GM10847 (cell line): ENCODE results near the gene QPRT.

Experiments
- POLR2A ChIP-seq: IDR thresholded peaks from 2 replicates; pipeline ENCODE4 v1.6.1; 2011; ENCODE audit not compliant: insufficient read length; ENCODE audit errors: extremely low read depth

Gene QPRT

DNA sequence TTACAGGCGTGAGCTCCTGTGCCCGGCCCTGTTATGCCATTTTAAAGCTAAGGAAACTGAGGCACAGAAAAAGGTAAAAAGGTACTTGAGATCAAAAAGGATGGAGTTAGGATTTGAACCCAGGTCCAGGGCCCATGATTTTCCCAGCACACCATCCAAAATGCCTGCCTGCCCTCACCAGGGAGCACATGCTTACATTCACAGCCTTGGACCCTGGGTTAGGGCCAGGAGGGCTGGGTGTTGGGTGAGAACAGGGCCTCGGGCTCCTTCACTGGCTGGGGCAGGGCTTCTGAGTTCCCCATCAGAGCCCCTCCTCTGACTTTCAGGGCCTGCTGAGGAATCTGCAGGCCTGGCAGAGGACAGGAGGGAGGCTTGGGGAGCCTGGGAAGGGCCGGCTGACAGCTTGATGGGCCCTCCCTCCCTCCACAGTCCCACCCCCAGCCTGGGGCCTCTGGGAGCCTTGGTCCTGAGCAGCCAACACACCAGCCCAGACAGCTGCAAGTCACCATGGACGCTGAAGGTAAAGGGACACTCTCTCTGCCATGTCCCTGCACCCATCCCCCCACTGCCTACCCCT, at the start of gene QPRT:
Gene QPRT, plus strand, starts transcription at position 490 of the 577 bp plus-strand sequence. Its CDS starts 18 bp downstream, at position 508.
- TF ChIP-seq POLR2A = no peak

DNA sequence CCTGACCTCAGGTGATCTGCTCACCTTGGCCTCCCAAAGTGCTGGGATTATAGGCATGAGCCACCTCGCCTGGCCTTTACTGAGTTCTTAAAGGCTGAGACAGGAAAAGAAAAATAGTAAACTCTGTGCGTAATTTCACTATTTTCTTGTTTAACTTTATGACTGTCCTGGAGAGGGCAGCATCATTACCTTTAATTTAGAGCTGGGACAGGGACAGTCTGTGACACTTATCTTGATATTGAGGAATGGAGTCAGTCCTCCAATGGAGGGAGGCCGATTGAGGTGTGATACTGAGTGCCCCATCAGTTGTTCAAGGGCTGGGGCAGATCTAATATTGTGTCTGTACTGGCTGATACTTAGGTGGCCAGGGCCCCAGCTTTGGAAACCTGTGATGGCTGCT, 37.4 kb upstream of the QPRT start:
- TF ChIP-seq POLR2A = no peak

DNA sequence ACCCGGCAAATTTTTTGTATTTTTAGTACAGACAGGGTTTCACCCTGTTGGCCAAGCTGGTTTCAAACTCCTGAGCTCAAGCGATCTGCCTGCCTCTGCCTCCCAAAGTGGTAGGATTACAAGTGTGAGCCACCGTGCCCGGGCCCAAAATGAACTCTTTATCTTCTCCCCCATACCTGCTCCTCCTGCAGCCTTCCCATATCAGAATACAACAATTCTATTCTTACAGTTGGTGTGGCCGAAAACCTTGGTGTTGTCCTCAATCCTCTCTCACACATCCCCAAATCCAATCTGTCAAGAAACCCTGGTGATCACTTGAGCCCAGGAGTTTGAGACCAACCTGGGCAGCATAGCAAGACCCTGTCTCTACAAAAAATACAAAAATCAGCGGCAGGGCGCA, 35.4 kb upstream of the QPRT start:
- no peak for TF ChIP-seq POLR2A

DNA sequence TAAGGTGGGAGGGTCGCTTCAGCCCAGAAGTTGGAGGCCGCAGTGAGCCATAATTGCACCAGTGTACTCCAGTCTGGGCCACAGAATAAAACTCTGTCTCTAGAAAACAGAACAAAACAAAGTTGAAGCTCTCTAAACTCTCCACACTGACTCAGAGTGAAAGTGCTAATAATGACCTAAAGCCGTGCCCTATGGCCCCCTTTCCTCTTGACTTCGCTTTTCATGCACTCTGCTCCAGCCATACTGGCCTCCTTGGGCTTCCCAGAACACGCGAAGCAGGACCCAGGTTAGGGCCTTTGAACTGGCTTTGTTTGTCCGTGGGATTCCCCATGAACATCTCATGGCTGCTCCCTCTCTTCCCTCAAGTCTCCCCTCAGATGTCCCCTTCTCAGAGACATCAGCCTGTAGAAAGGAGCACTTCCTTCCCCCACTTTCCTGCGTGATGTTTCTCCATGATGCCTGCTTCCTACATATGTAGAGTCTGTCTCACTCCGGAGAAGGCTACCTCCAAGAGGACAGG, 34.6 kb upstream of the QPRT start:
- TF ChIP-seq POLR2A = no peak

DNA sequence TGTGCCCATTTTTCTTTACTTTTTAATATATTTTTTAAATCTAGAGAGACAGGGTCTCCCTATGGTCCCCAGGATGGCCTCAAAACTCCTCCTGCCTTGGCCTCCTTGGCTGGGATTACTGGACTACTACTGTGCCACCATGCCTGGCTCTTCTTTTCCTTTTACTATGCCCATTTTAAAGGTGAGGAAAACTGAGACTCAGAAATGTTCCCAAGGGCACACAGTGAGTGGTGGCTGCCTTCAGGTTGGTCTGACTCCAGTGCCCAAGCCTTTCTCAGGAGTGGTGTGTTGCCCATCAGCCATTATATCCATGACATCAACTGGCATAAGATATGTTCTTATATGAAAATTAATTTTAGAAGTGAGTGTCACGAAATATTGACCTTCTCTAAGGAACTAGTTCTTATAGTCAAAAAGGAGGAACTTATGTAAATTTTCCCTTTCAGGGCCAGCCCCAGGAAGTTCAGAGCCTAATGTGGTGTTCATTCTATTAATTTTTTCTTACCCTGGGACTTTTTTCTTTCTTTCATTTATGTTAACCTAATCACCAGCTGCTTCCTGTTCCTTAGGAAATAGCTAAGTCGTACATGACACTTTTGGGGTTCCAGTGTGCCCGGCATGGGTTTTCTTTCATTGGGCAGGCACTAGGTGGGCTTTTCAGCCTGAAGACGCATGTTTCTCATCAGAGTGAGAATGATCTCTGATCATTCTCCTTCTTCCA, 33.8 kb upstream of the QPRT start:
- TF ChIP-seq POLR2A = no peak

DNA sequence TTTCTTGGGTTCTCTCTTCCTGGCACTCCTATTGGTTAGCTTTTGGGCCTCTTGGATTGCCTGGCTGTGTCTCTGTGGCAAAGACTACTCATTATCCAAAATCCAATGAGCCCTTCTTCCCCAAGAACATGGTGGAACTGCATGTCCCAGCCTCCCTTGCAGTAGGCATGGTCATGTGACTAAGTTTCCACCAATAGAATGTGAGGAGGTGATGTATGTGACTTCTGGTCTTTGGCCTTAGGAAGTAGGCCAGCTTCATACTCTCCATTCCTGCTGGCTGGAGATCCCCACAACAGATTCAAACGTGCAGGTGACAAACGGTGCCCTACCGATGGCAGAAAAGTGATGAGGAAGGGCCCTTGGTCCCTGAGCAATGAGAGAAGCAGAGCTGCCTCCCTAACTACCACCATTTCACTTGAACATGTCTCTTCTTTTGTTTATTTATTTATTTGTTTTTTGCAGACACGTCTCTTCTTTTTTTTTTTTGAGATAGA, 33.2 kb upstream of the QPRT start:
- TF ChIP-seq POLR2A = no peak

DNA sequence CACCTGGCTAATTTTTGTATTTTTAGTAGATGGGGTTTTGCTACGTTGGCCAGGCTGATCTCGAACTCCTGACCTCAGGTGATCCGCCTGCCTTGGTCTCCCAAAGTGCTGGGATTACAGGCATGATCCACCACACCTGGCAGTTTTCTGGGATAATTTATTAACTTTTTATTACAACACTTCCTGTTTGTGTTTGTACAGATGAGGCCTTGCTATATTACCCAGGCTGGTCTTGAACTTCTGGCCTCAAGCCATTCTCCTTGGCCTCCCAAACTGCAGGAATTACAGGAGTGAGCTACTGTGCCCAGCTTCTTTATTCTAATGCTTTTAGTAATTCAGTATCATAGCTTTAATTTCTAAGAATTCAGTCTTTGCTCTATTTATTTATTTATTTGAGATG, 32.0 kb upstream of the QPRT start:
- no peak for TF ChIP-seq POLR2A

DNA sequence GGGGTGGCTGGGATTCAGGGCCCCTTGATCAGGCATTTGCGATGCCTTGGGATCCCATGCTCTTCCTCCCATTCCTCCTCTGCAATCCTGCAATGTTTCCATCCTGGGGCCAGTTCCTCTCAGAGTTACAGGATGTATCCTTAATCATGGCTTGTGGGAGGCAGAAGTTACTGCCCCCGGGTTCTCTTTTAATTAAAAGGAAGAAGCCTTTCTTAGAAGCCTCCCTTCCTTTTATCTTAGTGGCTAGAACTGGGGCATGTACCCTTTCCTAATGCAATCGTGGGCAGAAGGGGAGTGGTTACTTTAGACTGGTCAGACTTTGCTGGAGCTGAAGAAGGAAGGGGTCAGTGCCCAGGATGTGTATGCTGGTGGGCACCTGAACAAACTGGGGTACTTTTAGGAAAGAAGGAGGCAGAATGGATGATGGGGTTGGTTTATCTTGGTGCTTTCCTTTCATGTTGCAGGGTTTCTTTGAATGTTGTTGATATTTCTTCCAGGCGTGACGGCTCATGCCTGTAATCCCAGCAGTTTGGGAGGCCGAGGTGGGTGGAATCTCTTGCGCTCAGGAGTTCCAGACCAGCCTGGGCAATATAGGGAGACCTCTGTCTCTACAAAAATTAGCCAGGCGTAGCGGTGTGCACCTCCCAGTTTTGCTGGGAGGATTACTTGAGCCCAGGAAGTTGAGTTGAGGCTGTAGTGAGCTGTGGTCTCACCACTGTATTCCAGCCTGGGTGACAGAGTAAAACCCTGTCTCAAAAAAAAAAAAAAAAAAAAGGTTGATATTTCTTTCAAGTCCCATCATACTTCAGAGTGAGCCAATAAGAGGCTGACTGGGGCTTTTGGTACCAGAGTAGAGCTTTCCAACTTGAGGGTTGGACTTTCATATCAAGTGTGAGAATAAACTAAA, 29.1 kb upstream of the QPRT start:
- TF ChIP-seq POLR2A = no peak

DNA sequence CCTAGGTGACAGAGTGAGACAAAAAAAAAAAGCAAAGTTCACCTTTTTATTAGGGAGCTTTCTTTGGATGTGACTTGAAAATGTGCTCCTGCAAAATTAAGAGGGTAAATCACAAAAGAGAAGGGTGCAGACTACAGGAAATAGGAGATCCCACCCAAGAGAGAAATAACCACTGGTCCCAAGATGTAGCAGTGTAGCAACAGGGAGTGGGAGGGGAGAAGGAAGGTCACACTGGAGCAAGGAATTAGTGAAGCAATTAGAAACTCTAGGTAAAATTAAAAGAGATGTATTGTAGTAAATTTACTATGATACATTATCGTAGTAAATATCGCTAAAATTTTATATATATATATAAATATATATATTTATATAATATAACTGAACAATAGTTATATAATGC, 28.2 kb upstream of the QPRT start:
- no peak for TF ChIP-seq POLR2A

DNA sequence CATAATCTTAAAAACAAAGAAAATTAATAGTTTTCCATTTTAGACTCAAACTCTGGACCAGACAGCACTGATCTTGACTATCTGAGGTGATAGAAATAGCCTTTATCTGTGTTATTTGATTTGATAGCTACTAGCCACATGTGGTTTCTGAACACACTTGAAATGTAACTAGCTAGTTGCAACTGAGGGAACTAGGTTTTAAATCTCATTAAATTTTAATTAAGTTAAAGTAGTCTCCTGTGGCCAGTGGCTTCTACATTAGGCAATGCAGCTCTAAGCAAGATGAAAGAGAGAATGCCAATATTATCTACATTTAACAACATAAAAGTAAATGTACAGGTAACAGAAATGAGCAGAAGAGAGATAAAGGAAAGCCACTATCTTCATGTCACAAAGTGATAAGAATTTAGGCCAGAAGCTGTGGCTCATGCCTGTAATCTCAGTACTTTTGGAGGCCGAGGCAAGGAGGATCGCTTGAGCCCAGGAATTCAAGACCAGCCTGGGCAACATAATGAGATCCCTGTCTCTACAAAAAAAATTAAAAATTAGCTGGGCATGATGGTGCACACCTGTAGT, 27.1 kb upstream of the QPRT start:
- TF ChIP-seq POLR2A = no peak

DNA sequence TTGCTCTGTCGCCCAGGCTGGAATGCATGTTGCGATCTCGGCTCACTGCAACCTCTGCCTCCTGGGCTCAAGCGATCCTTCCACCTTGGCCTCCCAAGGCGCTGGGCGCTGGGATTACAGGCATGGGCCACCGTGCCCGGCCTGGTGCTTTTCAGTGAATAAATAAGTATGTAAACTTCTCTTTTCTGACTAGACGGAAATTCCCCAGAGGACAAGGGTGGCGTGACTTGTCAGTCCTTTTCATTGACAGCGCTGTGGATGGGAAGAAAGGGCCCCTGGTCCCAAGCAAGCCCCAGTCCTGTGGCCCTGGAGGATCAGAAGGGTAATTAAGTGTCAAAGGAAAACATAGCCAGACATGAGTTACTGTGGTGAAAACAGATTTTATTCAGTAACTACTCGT, 25.5 kb upstream of the QPRT start:
- no peak for TF ChIP-seq POLR2A

DNA sequence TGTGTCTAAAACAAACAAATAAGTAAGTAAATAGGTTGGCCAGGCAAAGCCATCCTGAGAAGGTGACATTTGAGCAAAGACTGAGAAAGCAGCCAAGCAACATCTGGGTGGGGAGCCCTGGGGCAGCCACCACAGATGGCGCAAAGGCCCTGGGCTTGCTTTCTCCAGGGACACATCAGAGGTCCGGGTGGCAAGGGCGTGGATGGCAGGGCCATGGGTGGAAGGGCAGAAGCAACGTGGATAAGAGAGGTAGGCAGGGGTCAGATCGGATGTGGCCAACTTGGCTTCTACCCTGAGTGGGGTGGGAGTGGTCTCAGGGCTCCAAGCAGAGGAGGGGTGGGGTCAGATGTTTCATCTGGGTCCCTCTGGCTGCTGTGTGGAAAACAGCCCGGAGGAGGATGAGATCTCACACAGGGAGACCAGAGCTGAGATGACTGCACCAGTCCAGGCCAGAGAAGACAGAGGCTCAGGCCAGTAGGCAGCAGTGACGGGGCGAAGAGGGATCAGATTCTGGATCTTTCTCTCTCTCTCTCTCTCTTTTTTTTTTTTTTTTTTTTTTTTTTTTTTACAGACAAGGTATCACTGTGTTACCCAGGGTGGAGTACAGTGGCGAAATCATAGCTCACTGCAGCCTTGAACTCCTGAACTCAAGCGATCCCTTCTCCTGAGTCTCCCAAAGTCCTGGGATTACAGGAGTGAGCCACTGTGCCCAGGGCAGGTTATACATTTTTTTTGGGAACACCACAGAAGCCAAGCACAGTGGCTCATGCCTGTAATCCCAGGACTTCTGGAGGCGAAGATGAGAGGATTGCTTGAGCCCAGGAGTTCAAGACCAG, 22.1 kb upstream of the QPRT start:
- TF ChIP-seq POLR2A = no peak

DNA sequence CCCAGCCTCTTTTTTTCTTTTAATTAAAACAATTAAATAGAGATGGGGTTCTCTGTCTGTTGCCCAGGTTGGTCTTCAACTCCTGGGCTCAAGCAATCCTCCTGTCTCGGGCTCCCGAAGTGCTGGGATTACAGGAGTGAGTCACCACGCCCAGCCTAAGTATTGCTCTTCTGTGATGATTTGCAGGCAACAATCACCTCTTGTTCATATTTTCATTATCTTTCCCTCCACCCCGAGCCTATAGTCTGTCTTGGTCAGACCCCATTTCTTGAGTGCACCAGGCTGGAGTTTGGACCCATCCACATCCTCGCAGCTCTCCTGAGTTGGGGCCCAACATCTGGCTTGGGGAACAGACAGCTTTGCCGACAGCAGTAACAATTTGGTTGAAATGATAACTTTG, 20.3 kb upstream of the QPRT start:
- TF ChIP-seq POLR2A = no peak

DNA sequence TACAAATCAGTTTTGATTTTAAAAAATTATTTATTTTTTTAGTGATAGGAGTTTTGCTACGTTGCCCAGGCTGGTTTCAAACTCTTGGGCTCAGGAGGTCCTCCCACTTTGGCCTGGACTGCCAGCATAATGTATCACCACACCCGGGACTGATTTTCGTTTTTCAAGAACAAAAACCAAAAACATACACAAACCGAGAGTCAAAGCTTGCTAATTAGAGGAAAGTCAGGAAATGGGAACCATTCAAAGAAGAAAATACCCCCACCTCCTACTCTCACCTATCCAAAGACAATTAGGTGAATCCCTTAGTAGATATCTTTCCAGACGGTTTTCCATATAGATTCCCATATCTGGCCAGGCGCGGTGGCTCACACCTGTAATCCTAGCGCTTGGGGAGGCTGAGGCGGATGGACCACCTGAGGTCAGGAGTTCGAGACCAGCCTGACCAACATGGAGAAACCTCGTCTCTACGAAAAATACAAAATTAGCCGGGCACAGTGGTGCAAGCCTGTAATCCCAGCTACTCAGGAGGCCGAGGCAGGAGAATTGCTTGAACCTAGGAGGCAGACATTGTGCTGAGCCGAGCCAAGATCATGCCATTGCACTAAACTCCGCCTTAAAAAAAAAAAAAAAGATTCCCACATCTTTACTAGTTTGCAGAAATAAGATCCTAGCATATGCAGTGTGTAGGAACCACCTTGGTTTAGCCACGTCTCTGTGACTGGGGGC, 16.8 kb upstream of the QPRT start:
- no peak for TF ChIP-seq POLR2A
